K562 (cell line): Measurements from ENCODE around the gene BCO1. TPM values are rescaled to one million over a fixed set of nuclear protein-coding genes. Genes with fewer than 3 reads are reported as not detected.

Source experiments
- ATF4 ChIP-seq: fragments of 450-650 bp; formaldehyde crosslinking; IDR thresholded peaks from 2 replicates; pipeline ENCODE4 v1.4.0; 2022; ENCODE audit warnings: mild to moderate bottlenecking, moderate library complexity
- CCAR2 ChIP-seq: fragments of 200-400 bp; formaldehyde crosslinking; IDR thresholded peaks from 2 replicates; pipeline ENCODE4 v1.6.1; 2017; ENCODE audit warnings: mild to moderate bottlenecking, low read depth, low read length
- HEY1 ChIP-seq: fragments of 250-450 bp; sonication (Bioruptor Pico); IDR thresholded peaks from 2 replicates; pipeline ENCODE4 v1.5.0; 2020; ENCODE audit warnings: mild to moderate bottlenecking, moderate library complexity, borderline replicate concordance
- HIVEP1 ChIP-seq: fragments of 250-450 bp; sonication (Bioruptor Pico); IDR thresholded peaks from 2 replicates; pipeline ENCODE4 v1.4.0; 2020; ENCODE audit warnings: mild to moderate bottlenecking
- NFE2 ChIP-seq: IDR thresholded peaks from 2 replicates; pipeline ENCODE4 v1.6.1; 2014; ENCODE audit warnings: antibody characterized with exemption, low read depth
- NFIC ChIP-seq: fragments of 450-650 bp; IDR thresholded peaks from 2 replicates; pipeline ENCODE4 v1.6.1; 2017; ENCODE audit warnings: mild to moderate bottlenecking, inconsistent platforms
- NR3C1 ChIP-seq: sonication (generic); formaldehyde crosslinking; IDR thresholded peaks from 2 replicates; pipeline ENCODE4 v1.8.1; 2022; ENCODE audit warnings: missing genetic modification reagents
- POLR3G ChIP-seq: IDR thresholded peaks from 2 replicates; pipeline ENCODE4 v1.6.1; 2011; ENCODE audit not compliant: insufficient read length, insufficient replicate concordance; ENCODE audit errors: extremely low read depth
- RB1 ChIP-seq: fragments of 450-650 bp; IDR thresholded peaks from 2 replicates; pipeline ENCODE4 v1.6.1; 2017; ENCODE audit warnings: low read depth, mild to moderate bottlenecking
- SIN3A ChIP-seq, 2 experiments: fragments of 150-350 bp in 1 of 2; IDR thresholded peaks; 2 replicates each; pipeline ENCODE4 v1.6.1; 2011 to 2016; ENCODE audit warnings: borderline replicate concordance in 2 of 2, low read depth in 2 of 2, low read length in 2 of 2, mild to moderate bottlenecking in 2 of 2, moderate library complexity in 2 of 2; ENCODE audit not compliant: control insufficient read depth in 1 of 2
- STAG1 ChIP-seq: sonication (generic); formaldehyde crosslinking; IDR thresholded peaks from 2 replicates; pipeline ENCODE4 v1.5.0; 2020; ENCODE audit warnings: missing genetic modification reagents, borderline replicate concordance
- ZC3H11A ChIP-seq: IDR thresholded peaks from 2 replicates; pipeline ENCODE4 v1.6.1; 2012; ENCODE audit warnings: low read depth, low read length, improper control_type of control experiment
- ZFPM2 ChIP-seq: fragments of 250-450 bp; sonication (Bioruptor Pico); IDR thresholded peaks from 2 replicates; pipeline ENCODE4 v1.5.1; 2022; ENCODE audit warnings: mild to moderate bottlenecking
- ZNF197 ChIP-seq: fragments of 200-800 bp; sonication (Bioruptor generic); IDR thresholded peaks from 2 replicates; pipeline ENCODE4 v1.6.1; 2016; ENCODE audit warnings: low read depth, missing genetic modification characterization, missing compliant biosample characterization
- ZNF347 ChIP-seq: fragments of 450-650 bp; formaldehyde crosslinking; IDR thresholded peaks from 2 replicates; pipeline ENCODE4 v1.4.0; 2020; ENCODE audit warnings: low read depth, mild to moderate bottlenecking, moderate library complexity
- ZNF551 ChIP-seq: fragments of 250-450 bp; sonication (Bioruptor Pico); IDR thresholded peaks from 2 replicates; pipeline ENCODE4 v1.5.0; 2021; ENCODE audit warnings: mild to moderate bottlenecking, moderate library complexity
- polyA plus RNA-seq, 8 experiments: library from polyadenylated mRNA; depleted of rRNA in 4 of 8; stranded (reverse) in 5 of 8; unstranded in 3 of 8; fragments of >200 nt; fragmentation: Nextera tagmentation in 2 of 8; fragmentation: Illumina TruSeq in 1 of 8; extraction: Ambion mirVana in 2 of 8; extraction: Trizol in 1 of 8; gene quantifications; 2 replicates each; pipeline versions ENCODE4 v1.2.1 to v1.2.3, GENCODE V29; 2011 to 2014; ENCODE audit warnings: inconsistent platforms in 1 of 8, missing spikeins in 1 of 8
- total RNA-seq, 7 experiments: library from RNA; depleted of rRNA in 6 of 7; stranded (reverse); fragments of >200 nt in 6 of 7; fragmentation: Illumina TruSeq in 2 of 7; extraction: Trizol in 2 of 7; gene quantifications; 2 replicates each; pipeline versions ENCODE4 v1.2.1 to v1.2.3, GENCODE V29; 2011 to 2021; ENCODE audit warnings: low replicate concordance in 1 of 7
- TF ChIP-seq, protein P1 (sequence below), 2 experiments: IDR thresholded peaks in 1 of 2; conservative IDR thresholded peaks in 1 of 2; 2 replicates each; pipeline ENCODE4 v1.6.1; 2016; ENCODE audit warnings: low read depth in 2 of 2, mild to moderate bottlenecking in 1 of 2, missing compliant biosample characterization in 1 of 2, missing genetic modification characterization in 1 of 2, moderate library complexity in 1 of 2

BCO1 gene
- total and polyA plus RNA-seq, 9 of the 15 experiments (the other 6 are each of a cell fraction or from before 2014, with no cell fraction given) = not detected

- no peak for TF ChIP-seq HEY1 (CRISPR knock-in tag)
- TF ChIP-seq ZC3H11A = no peak
- TF ChIP-seq, protein P1, sequence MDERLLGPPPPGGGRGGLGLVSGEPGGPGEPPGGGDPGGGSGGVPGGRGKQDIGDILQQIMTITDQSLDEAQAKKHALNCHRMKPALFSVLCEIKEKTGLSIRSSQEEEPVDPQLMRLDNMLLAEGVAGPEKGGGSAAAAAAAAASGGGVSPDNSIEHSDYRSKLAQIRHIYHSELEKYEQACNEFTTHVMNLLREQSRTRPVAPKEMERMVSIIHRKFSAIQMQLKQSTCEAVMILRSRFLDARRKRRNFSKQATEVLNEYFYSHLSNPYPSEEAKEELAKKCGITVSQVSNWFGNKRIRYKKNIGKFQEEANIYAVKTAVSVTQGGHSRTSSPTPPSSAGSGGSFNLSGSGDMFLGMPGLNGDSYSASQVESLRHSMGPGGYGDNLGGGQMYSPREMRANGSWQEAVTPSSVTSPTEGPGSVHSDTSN (CRISPR knock-in tag; IDR thresholded peaks at IDR 0.05; ENCODE audit: low read depth) = no peak
- TF ChIP-seq, protein P1 (tag; conservative IDR thresholded peaks at IDR 0.05; ENCODE audit: low read depth) = 0 out of 2 replicates have a peak, but pooled peaks have one; percentile 14
- no peak for TF ChIP-seq HIVEP1 (CRISPR knock-in tag)
- no peak for TF ChIP-seq NR3C1 (CRISPR knock-in tag)
- no peak for TF ChIP-seq SIN3A (IDR thresholded peaks at IDR 0.05; ENCODE audit: borderline replicate concordance in 2 of 2, control insufficient read depth in 1 of 2, low read depth in 2 of 2, low read length in 2 of 2)
- peak; percentile 72 for TF ChIP-seq NFIC
- TF ChIP-seq ATF4 (CRISPR knock-in tag) = no peak
- TF ChIP-seq NFE2 = no peak
- TF ChIP-seq RB1 = no peak
- TF ChIP-seq ZNF197 (CRISPR knock-in tag) = 0 out of 2 replicates have a peak, but pooled peaks have one; percentile 60
- TF ChIP-seq STAG1 = no peak
- no peak for TF ChIP-seq ZNF551 (CRISPR knock-in tag)
- no peak for TF ChIP-seq ZNF347 (CRISPR knock-in tag)
- TF ChIP-seq ZFPM2 = no peak
- no peak for TF ChIP-seq POLR3G
- TF ChIP-seq CCAR2 = no peak
Observed at GRCh38 chr16:81189100-81189664, 49.3 kb upstream of the BCO1 start (continued).
